Esophagus muscularis mucosa (tissue), 4 donors: Measurements from ENCODE around the gene UQCRH. TPM values are rescaled to one million over a fixed set of nuclear protein-coding genes. Genes with fewer than 3 reads are reported as not detected.

ENCODE experiments used
- DNase-seq: peaks from one replicate; pipeline ENCODE4 v3.0.0-alpha.2; 2017; ENCODE audit errors: extremely low spot score
- H3K27ac ChIP-seq, 4 donors: fragments of 200-600 bp; sonication (generic); replicated peaks in 1 of 4; 1 replicate in 3 of 4; 2 replicates in 1 of 4; pipeline ENCODE4 v1.5.1; 2016 to 2019; ENCODE audit warnings: mild to moderate bottlenecking in 1 of 4
- H3K27me3 ChIP-seq, 4 donors: fragments of 200-600 bp; sonication (generic); one replicate each; pipeline versions ENCODE4 v1.5.1 to v1.6.0; 2016 to 2019
- H3K36me3 ChIP-seq, 4 donors: fragments of 200-600 bp; sonication (generic); one replicate each; pipeline ENCODE4 v1.5.1; 2016 to 2019
- H3K4me1 ChIP-seq, 4 donors: fragments of 200-600 bp; sonication (generic); one replicate each; pipeline ENCODE4 v1.5.1; 2016 to 2019
- H3K4me3 ChIP-seq, 4 donors: fragments of 200-600 bp; sonication (generic); 1 replicate in 2 of 4; 2 replicates in 2 of 4; pipeline ENCODE4 v1.5.1; 2016 to 2019; ENCODE audit warnings: mild to moderate bottlenecking in 4 of 4, moderate library complexity in 1 of 4
- H3K9me3 ChIP-seq, 4 donors: fragments of 200-600 bp; sonication (generic); 1 replicate in 3 of 4; 2 replicates in 1 of 4; pipeline ENCODE4 v1.5.1; 2016 to 2019
- CTCF ChIP-seq, 3 experiments: fragments of 200-600 bp in 2 of 3; fragments of 450-650 bp in 1 of 3; sonication (generic) in 2 of 3; IDR thresholded peaks; one replicate each; pipeline ENCODE4 v1.5.1; 2017 to 2019; ENCODE audit warnings: antibody characterized with exemption in 3 of 3, mild to moderate bottlenecking in 2 of 3, moderate library complexity in 1 of 3
- EP300 ChIP-seq: sonication (generic); formaldehyde crosslinking; IDR thresholded peaks from one replicate; pipeline ENCODE4 v1.6.1; 2017; ENCODE audit warnings: antibody characterized with exemption
- POLR2A ChIP-seq: fragments of 450-650 bp; IDR thresholded peaks from one replicate; pipeline ENCODE4 v1.6.1; 2017; ENCODE audit warnings: antibody characterized with exemption, moderate library complexity, mild to moderate bottlenecking, low read depth
- POLR2AphosphoS5 ChIP-seq, 2 donors: sonication (generic); formaldehyde crosslinking; IDR thresholded peaks; one replicate each; pipeline ENCODE4 v1.6.1; 2017; ENCODE audit warnings: antibody characterized with exemption in 2 of 2
- WGBS: methylation state at CpG from one replicate; pipeline ENCODE4 v1.1.5; 2018; 5-methylcytosine and 5-hydroxymethylcytosine counted together
- intact Hi-C: fragments of 100-400 bp; cut with DNase I; formaldehyde crosslinking; loops from one replicate; pipeline ENCODE4 v1.15.1; 2023
- total RNA-seq, 4 donors: library from RNA; depleted of rRNA; stranded (reverse); fragments of >200 nt; gene quantifications; one replicate each; pipeline versions ENCODE4 v1.1.0 to v1.2.1, GENCODE V29; 2016

UQCRH gene
- total RNA-seq, 4 donors from 2014 or later: 148 to 412 (median 283) TPM

- no peaks in the 10 kb centered on the region for H3K9me3 ChIP-seq
- H3K4me3 ChIP-seq: peak overlapping the region; percentile 75 to 99 (median 83)
- H3K4me1 ChIP-seq: peaks cover 54 to 68% (median 61%) of the 10 kb centered on the region in 4 donors
- peaks cover 14 to 19% (median 16%) of the 10 kb centered on the region in 4 donors for H3K36me3 ChIP-seq
- intact Hi-C loops: no loop called here
- WGBS: 4% methylated on average over 12 of the region's 17 CpGs
- H3K27ac ChIP-seq: peak overlapping the region; percentile 97 to 100 (median 98)
- no peak for DNase-seq
- TF ChIP-seq POLR2AphosphoS5 (IDR thresholded peaks at IDR 0.05) (no peak), POLR2A (no peak), CTCF (IDR thresholded peaks at IDR 0.05) (no peak), EP300 (no peak)
- no peaks in the 10 kb centered on the region for H3K27me3 ChIP-seq
These were observed 2.1 kb upstream of the UQCRH start for GRCh38 chr1:46301406-46301807.

- WGBS: under 1% methylated on average over 56 of the region's 79 CpGs
- Histone ChIP-seq H3K27me3 (no peaks in the 10 kb centered on the region), H3K9me3 (no peaks in the 10 kb centered on the region), H3K4me3 (peak overlapping the region; percentile 75 to 99 (median 83)), H3K36me3 (peaks cover 8 to 19% (median 9%) of the 10 kb centered on the region in 4 donors), H3K4me1 (peaks cover 60 to 74% (median 68%) of the 10 kb centered on the region in 4 donors), H3K27ac (peak overlapping the region; percentile 97 to 100 (median 98))
- intact Hi-C loops: loop anchor here (2.0 kb wide), 1 partner anchor 39 kb away; the partner anchor contains the start of gene NSUN4
- DNase-seq: no peak
- TF ChIP-seq CTCF (IDR thresholded peaks at IDR 0.05): peak in 2 of 3 experiments; percentile 13 to 28
- no peak for TF ChIP-seq POLR2A
- no peak for TF ChIP-seq EP300
- peak; percentile 11 to 12 for TF ChIP-seq POLR2AphosphoS5 (IDR thresholded peaks at IDR 0.05)
These were observed 1.5 kb upstream of the UQCRH start for GRCh38 chr1:46301808-46302640.

GRCh38 chr1:46302641-46303037 is 859 bp upstream of the UQCRH start:
- Histone ChIP-seq H3K4me3 (peak overlapping the region; percentile 75 to 99 (median 83)), H3K9me3 (no peaks in the 10 kb centered on the region), H3K27ac (peak overlapping the region; percentile 97 to 100 (median 98)), H3K36me3 (peaks cover 2 to 17% (median 3%) of the 10 kb centered on the region in 4 donors), H3K27me3 (no peaks in the 10 kb centered on the region), H3K4me1 (peaks cover 67 to 78% (median 74%) of the 10 kb centered on the region in 4 donors)
- TF ChIP-seq POLR2A: no peak
- TF ChIP-seq CTCF (IDR thresholded peaks at IDR 0.05): no peak
- peak in 1 of 2 donors; percentile 2 for TF ChIP-seq POLR2AphosphoS5 (IDR thresholded peaks at IDR 0.05)
- TF ChIP-seq EP300: no peak
- WGBS: 0% methylated on average over 18 of the region's 32 CpGs
- no peak for DNase-seq
- intact Hi-C loops: loop anchor here (2.0 kb wide), 1 partner anchor 38 kb away; the partner anchor contains the start of gene NSUN4

- H3K4me1 ChIP-seq: peaks cover 72 to 78% (median 77%) of the 10 kb centered on the region in 4 donors
- 1% methylated on average over 14 of the region's 14 CpGs for WGBS
- no peak for DNase-seq
- H3K4me3 ChIP-seq: peak overlapping the region; percentile 75 to 99 (median 83)
- no peaks in the 10 kb centered on the region for H3K27me3 ChIP-seq
- intact Hi-C loops: loop anchor here (2.0 kb wide), 1 partner anchor 37 kb away; the partner anchor contains the start of gene NSUN4
- TF ChIP-seq CTCF (IDR thresholded peaks at IDR 0.05): no peak
- TF ChIP-seq POLR2A: no peak
- TF ChIP-seq EP300: no peak
- no peak for TF ChIP-seq POLR2AphosphoS5 (IDR thresholded peaks at IDR 0.05)
- H3K36me3 ChIP-seq: peaks cover 0 to 12% (median 1%) of the 10 kb centered on the region in 4 donors
- H3K9me3 ChIP-seq: no peaks in the 10 kb centered on the region
- peak overlapping the region; percentile 97 to 100 (median 98) for H3K27ac ChIP-seq
These were observed 401 bp downstream of the UQCRH start for GRCh38 chr1:46303872-46304326.
